CD8-positive, alpha-beta memory T cell (primary cell): ENCODE results near the gene CEP43. TPM values are rescaled to one million over a fixed set of nuclear protein-coding genes. Genes with fewer than 3 reads are reported as not detected.

ENCODE experiments used
- CTCF ChIA-PET: fragments of 350-600 bp; sonication (Branson Sonifier 250); formaldehyde crosslinking; loops from one replicate; lab custom pipeline; 2021; ENCODE audit warnings: antibody characterized with exemption; lab: Charles Lee
- POLR2A ChIA-PET: fragments of 350-600 bp; sonication (Branson Sonifier 250); formaldehyde crosslinking; loops from one replicate; lab custom pipeline; 2021; ENCODE audit warnings: antibody characterized with exemption; lab: Charles Lee
- DNase-seq, 5 donors: peaks; one replicate each; pipeline versions ENCODE4 v3.0.0 to v3.0.0-alpha.2; 2020 to 2022; ENCODE audit warnings: mixed read lengths in 1 of 5
- H3K27ac ChIP-seq: one replicate; pipeline ENCODE4 v1.7.0; 2013; ENCODE audit warnings: low read depth, mild to moderate bottlenecking, low read length, moderate library complexity
- H3K27me3 ChIP-seq: 2 replicates; pipeline ENCODE4 v1.7.0; 2013; ENCODE audit warnings: low read length, mild to moderate bottlenecking; ENCODE audit not compliant: insufficient read depth, poor library complexity, severe bottlenecking
- H3K36me3 ChIP-seq: 2 replicates; pipeline ENCODE4 v1.7.0; 2013; ENCODE audit warnings: mild to moderate bottlenecking, low read length, moderate library complexity; ENCODE audit not compliant: insufficient read depth
- H3K4me1 ChIP-seq: 2 replicates; pipeline ENCODE4 v1.7.0; 2013; ENCODE audit warnings: mild to moderate bottlenecking, low read length, moderate library complexity; ENCODE audit not compliant: insufficient read depth
- H3K4me3 ChIP-seq: 2 replicates; pipeline ENCODE4 v1.7.0; 2013; ENCODE audit warnings: mild to moderate bottlenecking, low read length
- H3K9me3 ChIP-seq: 2 replicates; pipeline ENCODE4 v1.7.0; 2013; ENCODE audit warnings: mild to moderate bottlenecking, low read length
- H3K27ac Mint-ChIP-seq, 8 donors: one replicate each; pipeline ENCODE4 v1.8.0; 2020 to 2021; ENCODE audit warnings: mixed read lengths in 8 of 8, mild to moderate bottlenecking in 6 of 8, inconsistent platforms in 3 of 8, moderate library complexity in 3 of 8
- H3K27me3 Mint-ChIP-seq, 2 donors: one replicate each; pipeline ENCODE4 v1.8.0; 2020 to 2021; ENCODE audit warnings: mixed read lengths in 2 of 2, mild to moderate bottlenecking in 1 of 2, moderate library complexity in 1 of 2
- H3K36me3 Mint-ChIP-seq, 3 donors: one replicate each; pipeline ENCODE4 v1.8.0; 2020 to 2021; ENCODE audit warnings: mixed read lengths in 3 of 3, inconsistent platforms in 1 of 3, mild to moderate bottlenecking in 1 of 3
- H3K4me1 Mint-ChIP-seq, 3 donors: one replicate each; pipeline ENCODE4 v1.8.0; 2020 to 2021; ENCODE audit warnings: mixed read lengths in 3 of 3, inconsistent platforms in 1 of 3, mild to moderate bottlenecking in 1 of 3
- H3K4me3 Mint-ChIP-seq, 7 donors: one replicate each; pipeline ENCODE4 v1.8.0; 2020 to 2021; ENCODE audit warnings: mixed read lengths in 7 of 7, mild to moderate bottlenecking in 6 of 7, moderate library complexity in 4 of 7, inconsistent platforms in 2 of 7
- H3K9me3 Mint-ChIP-seq, 5 donors: one replicate each; pipeline ENCODE4 v1.8.0; 2020 to 2022; ENCODE audit warnings: mixed read lengths in 5 of 5, mild to moderate bottlenecking in 3 of 5, moderate library complexity in 2 of 5, inconsistent platforms in 1 of 5
- polyA plus RNA-seq: library from polyadenylated mRNA; unstranded; fragments of 300-500 nt; fragmentation: Illumina TruSeq; gene quantifications from one replicate; pipeline ENCODE4 v1.2.3, GENCODE V29; 2021
- total RNA-seq, 2 experiments: library from RNA; stranded (reverse); gene quantifications; one replicate each; pipeline ENCODE4 v1.2.3, GENCODE V29; 2021

CEP43 gene
- total and polyA plus RNA-seq, 3 experiments from 2014 or later, result 6.8 to 29.5 (median 26.4) TPM

GRCh38 chr6:166970776-166971175 is 28.4 kb upstream of the CEP43 start:
- ChIA-PET CTCF (interaction anchor here (0.9 kb wide), 1 partner anchor 195 kb away, joined by 3 read pairs; no protein-coding TSS in a partner anchor), POLR2A (no interaction called here)
- Mint-ChIP-seq H3K36me3 (peaks cover 0 to 19% (median 1%) of the 10 kb centered on the region in 3 donors), H3K9me3 (peaks cover 0 to 7% (median 0%) of the 10 kb centered on the region in 5 donors), H3K27me3 (peaks cover 0 to 1% of the 10 kb centered on the region in 2 donors), H3K27ac (peak overlapping the region in 1 of 8 donors; percentile 9), H3K4me3 (no peak overlapping the region), H3K4me1 (peaks cover 11 to 24% (median 12%) of the 10 kb centered on the region in 3 donors)
- H3K4me1 ChIP-seq, result peaks cover 19% of the 10 kb centered on the region
- no peak overlapping the region for H3K4me3 ChIP-seq
- H3K36me3 ChIP-seq, result no peaks in the 10 kb centered on the region
- no peaks in the 10 kb centered on the region for H3K9me3 ChIP-seq
- H3K27me3 ChIP-seq, result no peaks in the 10 kb centered on the region
- no peak overlapping the region for H3K27ac ChIP-seq
- DNase-seq, result no peak

- POLR2A ChIA-PET, result no interaction called here
- Histone ChIP-seq H3K27ac (no peak overlapping the region), H3K4me3 (no peak overlapping the region), H3K27me3 (no peaks in the 10 kb centered on the region), H3K36me3 (no peaks in the 10 kb centered on the region), H3K4me1 (peaks cover 19% of the 10 kb centered on the region), H3K9me3 (no peaks in the 10 kb centered on the region)
- CTCF ChIA-PET, result interaction anchor here (0.9 kb wide), 2 partner anchors 10 to 195 kb away, joined by 3 read pairs; no protein-coding TSS in a partner anchor
- Mint-ChIP-seq H3K4me3 (no peak overlapping the region), H3K27me3 (peaks cover 0 to 1% of the 10 kb centered on the region in 2 donors), H3K9me3 (peaks cover 0 to 3% (median 0%) of the 10 kb centered on the region in 5 donors), H3K36me3 (peaks cover 0 to 14% (median 1%) of the 10 kb centered on the region in 3 donors), H3K27ac (peak overlapping the region in 1 of 8 donors; percentile 17), H3K4me1 (peaks cover 11 to 24% (median 12%) of the 10 kb centered on the region in 3 donors)
- no peak for DNase-seq
Measured at GRCh38 chr6:166971271-166971670, 27.9 kb upstream of the CEP43 start.

GRCh38 chr6:166972101-166972500 is 27.1 kb upstream of the CEP43 start:
- H3K4me1 Mint-ChIP-seq, result peaks cover 11 to 24% (median 12%) of the 10 kb centered on the region in 3 donors

GRCh38 chr6:166976636-166977035 is 22.6 kb upstream of the CEP43 start:
- ChIA-PET POLR2A (interaction anchor here (0.7 kb wide), 1 partner anchor 55 kb away, joined by 9 read pairs; no protein-coding TSS in a partner anchor), CTCF (no interaction called here)
- Mint-ChIP-seq H3K9me3 (no peaks in the 10 kb centered on the region), H3K27ac (no peak overlapping the region), H3K27me3 (no peaks in the 10 kb centered on the region), H3K4me3 (no peak overlapping the region), H3K36me3 (peaks cover 0 to 8% (median 5%) of the 10 kb centered on the region in 3 donors), H3K4me1 (peaks cover 0 to 10% (median 2%) of the 10 kb centered on the region in 3 donors)
- Histone ChIP-seq H3K4me1 (no peaks in the 10 kb centered on the region), H3K27ac (no peak overlapping the region), H3K36me3 (no peaks in the 10 kb centered on the region), H3K9me3 (no peaks in the 10 kb centered on the region), H3K27me3 (no peaks in the 10 kb centered on the region), H3K4me3 (no peak overlapping the region)
- DNase-seq, result no peak

More at GRCh38 chr6:166972101-166972500, 27.1 kb upstream of the CEP43 start:
- Histone ChIP-seq H3K4me3 (no peak overlapping the region), H3K9me3 (no peaks in the 10 kb centered on the region), H3K4me1 (peaks cover 19% of the 10 kb centered on the region), H3K36me3 (no peaks in the 10 kb centered on the region), H3K27ac (no peak overlapping the region), H3K27me3 (no peaks in the 10 kb centered on the region)
- Mint-ChIP-seq H3K27me3 (no peaks in the 10 kb centered on the region), H3K4me3 (no peak overlapping the region), H3K36me3 (peaks cover 0 to 7% (median 3%) of the 10 kb centered on the region in 3 donors), H3K27ac (no peak overlapping the region), H3K9me3 (no peaks in the 10 kb centered on the region)
- CTCF ChIA-PET, result interaction anchor here (0.9 to 3.2 kb wide), 3 partner anchors 9 to 197 kb away, joined by 3 to 12 read pairs (median 3); no protein-coding TSS in a partner anchor
- POLR2A ChIA-PET, result no interaction called here
- no peak for DNase-seq

GRCh38 chr6:166977621-166978525 is 21.3 kb upstream of the CEP43 start:
- Mint-ChIP-seq H3K36me3 (peaks cover 0 to 10% (median 7%) of the 10 kb centered on the region in 3 donors), H3K9me3 (no peaks in the 10 kb centered on the region), H3K4me1 (peaks cover 0 to 10% (median 2%) of the 10 kb centered on the region in 3 donors), H3K27me3 (no peaks in the 10 kb centered on the region), H3K27ac (no peak overlapping the region), H3K4me3 (no peak overlapping the region)
- H3K27me3 ChIP-seq, result no peaks in the 10 kb centered on the region
- no peaks in the 10 kb centered on the region for H3K9me3 ChIP-seq
- CTCF ChIA-PET, result no interaction called here
- no peak for DNase-seq
- no peak overlapping the region for H3K4me3 ChIP-seq
- POLR2A ChIA-PET, result no interaction called here
- H3K27ac ChIP-seq, result no peak overlapping the region
- H3K4me1 ChIP-seq, result no peaks in the 10 kb centered on the region
- no peaks in the 10 kb centered on the region for H3K36me3 ChIP-seq

- Histone ChIP-seq H3K9me3 (no peaks in the 10 kb centered on the region), H3K4me3 (no peak overlapping the region), H3K36me3 (no peaks in the 10 kb centered on the region), H3K4me1 (no peaks in the 10 kb centered on the region), H3K27ac (no peak overlapping the region), H3K27me3 (no peaks in the 10 kb centered on the region)
- Mint-ChIP-seq H3K4me1 (no peaks in the 10 kb centered on the region), H3K36me3 (peaks cover 0 to 11% (median 8%) of the 10 kb centered on the region in 3 donors), H3K27me3 (peaks cover 0 to 2% of the 10 kb centered on the region in 2 donors), H3K9me3 (no peaks in the 10 kb centered on the region), H3K4me3 (no peak overlapping the region), H3K27ac (peak overlapping the region in 1 of 8 donors; percentile 85)
- ChIA-PET POLR2A (interaction anchor here (1.3 kb wide), 1 partner anchor 24 kb away, joined by 4 read pairs; the partner anchor contains the start of gene RNASET2), CTCF (interaction anchor here (0.8 to 1.5 kb wide), 3 partner anchors 9 to 23 kb away, joined by 3 to 4 read pairs (median 3); no protein-coding TSS in a partner anchor)
- DNase-seq, result no peak
Measured at GRCh38 chr6:166980738-166981137, 18.5 kb upstream of the CEP43 start.

GRCh38 chr6:166987448-166987847 is 11.7 kb upstream of the CEP43 start:
- H3K27me3 ChIP-seq, result no peaks in the 10 kb centered on the region
- POLR2A ChIA-PET, result no interaction called here
- no peak for DNase-seq
- H3K4me1 Mint-ChIP-seq, result peaks cover 7 to 17% (median 12%) of the 10 kb centered on the region in 3 donors
- H3K9me3 ChIP-seq, result no peaks in the 10 kb centered on the region
- H3K4me3 Mint-ChIP-seq, result no peak overlapping the region
- no peaks in the 10 kb centered on the region for H3K36me3 ChIP-seq
- H3K27ac ChIP-seq, result no peak overlapping the region
- peaks cover 10% of the 10 kb centered on the region for H3K4me1 ChIP-seq
- CTCF ChIA-PET, result interaction anchor here (0.9 to 5.0 kb wide), 5 partner anchors 31 to 210 kb away, joined by 3 to 46 read pairs (median 21); partner anchors contain the start of gene RNASET2
- peak overlapping the region in 2 of 8 donors; percentile 22 to 93 for H3K27ac Mint-ChIP-seq
- H3K9me3 Mint-ChIP-seq, result no peaks in the 10 kb centered on the region
- H3K4me3 ChIP-seq, result no peak overlapping the region
- H3K27me3 Mint-ChIP-seq, result peaks cover 0 to 2% of the 10 kb centered on the region in 2 donors
- peaks cover 0 to 8% (median 5%) of the 10 kb centered on the region in 3 donors for H3K36me3 Mint-ChIP-seq
